ENCODE results near the gene ABHD16B. TPM values are rescaled to one million over a fixed set of nuclear protein-coding genes. Genes with fewer than 3 reads are reported as not detected.
"Not testable (repeated sequence)": the region's sequence is repeated elsewhere in the genome, so short reads cannot be mapped to it uniquely, and the experiment has no call there.

The ABHD16B gene
- total RNA-seq, 4 donors from 2014 or later = not detected

GRCh38 chr20:63848003-63848911 is 13.0 kb upstream of the ABHD16B start:
- WGBS, 2 donors = 60 to 84% methylated on average over 3 to 13 of the region's 28 CpGs
- H3K4me3 ChIP-seq = no peak overlapping the region
- H3K27ac ChIP-seq = peak overlapping the region; percentile 55 to 84 (median 60)
- peaks cover 13 to 56% (median 25%) of the 10 kb centered on the region in 3 donors for H3K4me1 ChIP-seq
- peaks cover 0 to 75% (median 0%) of the 10 kb centered on the region in 4 donors for H3K27me3 ChIP-seq
- no peaks in the 10 kb centered on the region for H3K9me3 ChIP-seq
- intact Hi-C loops (cut with DNase I) = no loop called here
- no peaks in the 10 kb centered on the region for H3K36me3 ChIP-seq
- DNase-seq = no peak
- TF ChIP-seq POLR2A (IDR thresholded peaks at IDR 0.05) (no peak), CTCF (IDR thresholded peaks at IDR 0.05) (no peak)

GRCh38 chr20:63850689-63851547 is 10.4 kb upstream of the ABHD16B start:
- no peak for TF ChIP-seq POLR2A (IDR thresholded peaks at IDR 0.05)
- TF ChIP-seq CTCF (IDR thresholded peaks at IDR 0.05) = no peak
- no peak overlapping the region for H3K4me3 ChIP-seq
- peaks cover 32 to 56% (median 34%) of the 10 kb centered on the region in 3 donors for H3K4me1 ChIP-seq
- DNase-seq = no peak
- peaks cover 0 to 75% (median 9%) of the 10 kb centered on the region in 4 donors for H3K27me3 ChIP-seq
- no peaks in the 10 kb centered on the region for H3K9me3 ChIP-seq
- no peak overlapping the region for H3K27ac ChIP-seq
- intact Hi-C loops (cut with DNase I) = no loop called here
- no peaks in the 10 kb centered on the region for H3K36me3 ChIP-seq
- WGBS, 2 donors = 57 to 64% methylated on average over 21 to 24 of the region's 27 CpGs

GRCh38 chr20:63851548-63851943 is 9.8 kb upstream of the ABHD16B start:
- H3K27ac ChIP-seq; H3K4me3 ChIP-seq; DNase-seq; intact Hi-C loops (cut with DNase I); H3K36me3 ChIP-seq; H3K9me3 ChIP-seq: not testable (repeated sequence)
- Histone ChIP-seq H3K4me1 (peaks cover 26 to 53% (median 29%) of the 10 kb centered on the region in 3 donors), H3K27me3 (peaks cover 0 to 75% (median 9%) of the 10 kb centered on the region in 4 donors)
- 69 to 86% methylated on average over 7 to 8 of the region's 14 CpGs for WGBS, 2 donors

- H3K4me3 ChIP-seq; H3K36me3 ChIP-seq; intact Hi-C loops (cut with DNase I); DNase-seq; H3K9me3 ChIP-seq: not testable (repeated sequence)
- Histone ChIP-seq H3K27me3 (peaks cover 0 to 74% (median 9%) of the 10 kb centered on the region in 4 donors), H3K4me1 (peaks cover 33 to 49% (median 35%) of the 10 kb centered on the region in 3 donors), H3K27ac (peak overlapping the region; percentile 62 to 81 (median 75))
- WGBS, 2 donors = 49 to 65% methylated on average over 4 of the region's 4 CpGs
Observed at GRCh38 chr20:63853733-63854068, 7.6 kb upstream of the ABHD16B start.

GRCh38 chr20:63854069-63854765 is 7.1 kb upstream of the ABHD16B start:
- Histone ChIP-seq H3K4me3 (peak overlapping the region in 3 of 4 donors; percentile 0 to 36 (median 21)), H3K27me3 (peaks cover 0 to 75% (median 9%) of the 10 kb centered on the region in 4 donors), H3K4me1 (peaks cover 34 to 54% (median 40%) of the 10 kb centered on the region in 3 donors), H3K36me3 (no peaks in the 10 kb centered on the region), H3K9me3 (no peaks in the 10 kb centered on the region), H3K27ac (peak overlapping the region; percentile 62 to 81 (median 75))
- TF ChIP-seq CTCF (IDR thresholded peaks at IDR 0.05) (peak in 1 of 6 experiments; percentile 3), POLR2A (IDR thresholded peaks at IDR 0.05) (no peak)
- intact Hi-C loops (cut with DNase I) = no loop called here
- DNase-seq = no peak
- 0 to 13% methylated on average over 1 of the region's 17 CpGs for WGBS, 2 donors
